KBM-7 (cell line): ENCODE measurements around the gene ZNRF1.
"Not testable (repeated sequence)": the region's sequence is repeated elsewhere in the genome, so short reads cannot be mapped to it uniquely, and the experiment has no call there.

Experiments used
- DNase-seq: peaks from one replicate; pipeline ENCODE4 v3.0.0-alpha.2; 2015
- in situ Hi-C: fragments of 300-500 bp; cut with MboI; formaldehyde crosslinking; loops from 2 replicates; pipeline ENCODE4 v1.14.3; 2020; ENCODE audit warnings: low sequenced_read_pairs, low pct_unique_long_range_greater_than_20kb, mixed read lengths

The ZNRF1 gene

DNA sequence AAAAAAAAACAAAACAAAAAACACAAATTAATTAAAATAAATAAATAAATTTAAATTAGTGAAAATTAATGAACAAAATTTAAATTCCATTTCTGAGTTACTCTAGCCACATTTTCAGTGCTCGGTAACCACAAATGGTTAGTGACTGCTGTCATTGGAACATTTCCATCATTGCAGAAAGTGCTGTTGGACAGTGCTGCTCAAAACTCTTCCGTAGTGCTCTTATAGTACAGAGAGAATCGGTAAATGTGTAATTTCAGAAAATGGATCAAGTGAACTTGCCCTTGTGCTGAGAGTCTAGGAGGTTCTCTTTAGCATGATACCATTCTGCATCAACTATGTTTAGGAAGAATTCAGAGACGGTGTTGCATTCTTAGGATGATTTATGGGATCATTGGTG, 23.7 kb downstream of the ZNRF1 start:
- DNase-seq = no peak

DNA sequence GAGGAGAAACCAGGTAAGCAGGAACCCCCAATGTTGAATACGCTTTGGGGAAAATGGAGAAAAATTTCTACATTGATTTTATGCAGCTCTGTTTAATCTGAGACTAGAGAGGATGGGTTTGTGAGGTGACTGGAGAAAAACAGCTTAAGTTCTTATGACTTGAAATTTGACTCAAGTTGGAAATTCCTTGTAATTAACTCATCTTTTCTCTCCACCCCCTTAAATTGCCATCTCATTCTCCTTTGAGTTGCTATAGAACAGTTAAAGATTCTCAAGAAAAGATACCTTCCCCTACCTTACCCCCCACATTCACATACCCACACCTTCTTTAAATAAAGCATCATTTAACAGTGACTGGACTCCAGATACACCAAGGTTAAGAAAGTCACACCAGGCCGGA, 24.2 kb downstream of the ZNRF1 start:
- in situ Hi-C loops = no loop called here
- DNase-seq = no peak

More for the DNA sequence above, 23.7 kb downstream of the ZNRF1 start:
- in situ Hi-C loops = no loop called here

DNA sequence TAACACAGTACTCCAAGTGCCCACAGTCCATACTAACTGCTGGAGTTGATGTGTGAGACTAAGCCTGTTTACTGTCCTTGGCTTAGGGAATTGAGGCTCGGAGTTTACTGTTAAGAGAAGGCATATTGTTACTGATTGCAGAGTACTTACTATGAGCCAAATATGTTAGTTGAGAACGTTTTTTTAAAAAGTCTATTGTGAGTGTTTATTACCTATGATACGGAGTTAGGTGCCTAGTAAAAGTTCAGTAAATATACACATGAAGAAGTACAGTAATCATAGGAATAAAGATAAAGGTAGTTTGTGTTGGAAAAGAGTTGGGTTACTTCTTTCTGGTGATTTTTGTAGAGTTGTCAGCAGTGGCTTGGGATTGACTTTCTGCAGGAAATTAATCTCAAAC, 25.4 kb downstream of the ZNRF1 start:
- no peak for DNase-seq
- in situ Hi-C loops = no loop called here

DNA sequence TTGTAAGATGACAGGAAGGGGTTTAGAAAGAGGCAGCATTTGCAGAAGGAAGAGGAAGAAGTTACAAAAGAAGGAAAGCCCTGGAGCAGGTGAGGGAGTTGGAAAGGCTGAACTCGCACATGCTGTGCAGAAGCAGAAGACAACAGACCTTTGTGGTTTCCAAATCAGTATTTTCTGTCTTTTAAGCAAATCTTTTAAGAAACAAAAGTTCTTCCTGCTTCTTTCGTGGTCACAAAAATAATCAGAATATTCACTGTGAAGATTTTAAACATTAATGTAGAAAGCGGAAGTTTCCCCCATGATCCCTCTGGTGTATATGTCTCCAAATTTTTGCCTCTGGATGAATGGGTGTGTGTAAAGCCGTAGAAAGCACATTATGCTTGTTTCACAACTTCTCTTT, 25.8 kb downstream of the ZNRF1 start:
- in situ Hi-C loops = no loop called here

DNA sequence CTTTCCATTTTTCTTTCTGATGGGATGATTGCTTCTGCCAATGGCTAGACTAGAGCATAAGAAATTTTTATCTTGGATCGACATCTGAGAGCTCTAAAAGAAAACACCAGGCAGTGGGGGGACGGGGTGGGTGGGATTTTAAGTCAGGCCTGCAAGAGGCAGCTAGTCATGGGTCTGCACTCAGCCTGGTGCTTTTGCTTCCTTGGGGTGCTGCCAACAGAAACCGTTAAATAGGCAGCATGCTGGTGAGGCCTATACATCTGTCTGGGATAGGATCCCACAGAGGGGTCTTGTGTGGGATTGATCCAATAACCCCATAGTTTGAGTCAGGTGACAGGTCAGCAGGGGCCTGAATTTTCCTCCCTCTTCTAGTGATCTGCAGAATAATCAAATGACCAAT, 26.9 kb downstream of the ZNRF1 start:
- no peak for DNase-seq
- in situ Hi-C loops = no loop called here

More for the DNA sequence above, 25.8 kb downstream of the ZNRF1 start:
- peak; percentile 75 for DNase-seq

DNA sequence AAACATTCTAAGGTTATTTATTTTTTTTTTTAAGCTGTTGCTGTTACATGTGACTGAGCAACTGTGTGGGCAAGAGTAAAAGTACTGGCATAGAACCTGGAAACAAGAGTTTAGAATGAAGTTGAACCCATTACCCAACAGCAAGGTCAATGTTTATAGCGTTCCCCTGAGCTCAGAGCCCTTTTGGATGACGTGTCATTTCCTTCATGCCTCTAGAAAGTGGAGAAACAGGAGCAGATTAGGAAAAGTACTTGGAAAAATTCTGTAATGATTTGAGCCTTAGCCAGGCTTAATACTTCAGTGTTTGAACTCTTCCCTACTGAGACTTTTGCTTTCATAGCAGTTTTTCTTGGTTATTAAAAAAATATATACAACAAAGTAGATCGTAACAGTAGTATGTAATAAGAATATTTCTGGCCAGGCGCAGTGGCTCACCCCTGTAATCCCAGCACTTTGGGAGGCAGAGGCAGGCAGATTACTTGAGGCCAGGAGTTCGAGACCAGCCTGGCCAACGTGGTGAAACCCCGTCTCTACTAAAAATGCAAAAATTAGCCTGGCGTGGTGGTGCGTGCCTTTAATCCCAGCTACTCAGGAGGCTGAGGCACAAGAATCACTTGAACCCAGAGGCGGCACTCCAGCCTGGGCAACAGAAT, 27.5 kb downstream of the ZNRF1 start:
- DNase-seq, in situ Hi-C loops: not testable (repeated sequence)

DNA sequence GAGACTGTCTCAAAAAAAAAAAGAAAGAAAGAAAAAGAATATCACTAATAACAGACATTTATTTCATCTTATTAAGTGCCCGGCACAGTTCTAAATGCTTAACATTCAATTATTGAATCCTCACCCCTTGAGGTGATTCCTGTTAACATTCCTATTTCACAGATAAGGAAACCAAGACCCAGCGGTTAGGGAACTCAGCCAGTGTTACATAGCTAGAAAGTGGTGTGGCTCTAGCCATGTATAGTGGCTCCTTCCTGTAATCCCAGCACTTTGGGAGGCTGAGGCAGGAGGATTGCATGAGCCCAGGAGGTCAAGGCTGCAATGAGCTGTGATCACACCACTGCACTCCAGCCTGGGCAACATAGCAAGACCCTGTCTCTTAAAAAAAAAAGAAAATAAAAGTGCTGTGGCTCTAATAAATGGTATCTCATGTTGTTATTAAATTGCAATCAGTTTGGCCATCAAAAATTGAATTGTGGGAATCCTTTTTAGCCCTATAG, 28.1 kb downstream of the ZNRF1 start:
- in situ Hi-C loops = no loop called here
- DNase-seq = no peak

DNA sequence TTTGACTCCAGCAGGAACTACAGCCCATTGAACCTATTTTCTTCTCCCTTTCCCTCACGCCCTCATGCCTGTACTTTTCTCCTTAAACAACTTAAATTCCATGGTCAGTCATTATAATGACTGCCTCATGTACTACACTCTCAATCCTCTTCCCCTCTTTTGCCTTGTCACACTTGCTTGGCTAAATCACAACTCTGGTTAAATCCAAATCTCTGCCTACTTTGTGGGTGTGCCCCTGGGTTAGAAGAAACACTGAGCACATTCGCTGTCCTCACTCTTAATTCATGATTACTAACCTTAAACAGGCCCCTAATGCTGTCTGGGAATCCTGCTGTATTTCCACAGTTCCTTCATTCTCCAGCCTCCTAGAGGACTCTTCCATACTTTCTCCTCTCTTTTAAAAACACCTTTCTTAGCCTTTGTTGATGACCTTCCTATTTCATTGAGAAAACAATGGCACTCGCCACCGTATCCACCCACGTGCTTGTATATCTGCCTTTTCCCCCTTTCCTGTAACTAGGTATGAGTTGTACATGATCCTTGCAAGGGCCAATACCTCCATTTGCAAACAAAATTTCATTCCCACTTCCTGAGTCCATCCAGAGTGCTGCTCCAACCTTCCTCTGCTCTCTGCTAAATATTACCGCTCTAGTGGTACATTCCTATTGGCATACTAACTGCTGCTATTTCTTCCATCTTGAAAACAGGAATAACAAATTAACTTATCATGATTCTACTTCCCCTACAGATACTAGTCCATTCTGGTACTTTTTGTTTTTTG, 28.9 kb downstream of the ZNRF1 start:
- in situ Hi-C loops = no loop called here
- no peak for DNase-seq

DNA sequence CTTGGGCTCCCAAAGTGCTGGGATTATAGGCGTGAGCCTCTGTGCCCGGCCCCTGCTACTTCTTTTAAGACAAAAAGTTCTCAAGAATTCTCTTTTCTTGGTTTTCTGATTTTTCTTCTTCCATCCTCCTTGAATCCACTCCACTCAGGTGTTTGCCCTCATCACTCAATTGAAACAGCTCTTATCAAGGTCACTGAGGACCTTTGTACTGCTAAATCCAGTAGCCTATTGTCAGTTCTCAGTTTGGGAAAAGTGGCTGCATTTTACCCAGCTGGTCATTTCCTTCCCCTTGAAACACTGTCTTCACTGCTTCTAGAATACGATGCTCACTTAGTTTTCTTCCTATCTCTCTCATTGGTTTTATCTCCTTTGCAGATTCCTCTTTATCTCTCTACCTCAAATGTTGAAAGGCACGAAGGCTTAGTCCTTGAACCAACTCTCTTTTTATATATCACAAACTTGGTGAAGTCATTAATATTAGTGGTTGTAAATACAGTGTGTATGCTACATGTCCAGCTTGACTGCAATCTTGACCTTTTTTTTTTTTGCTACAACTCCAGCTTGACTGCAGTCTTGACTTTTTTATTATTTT, 29.8 kb downstream of the ZNRF1 start:
- in situ Hi-C loops = no loop called here
- DNase-seq = no peak

DNA sequence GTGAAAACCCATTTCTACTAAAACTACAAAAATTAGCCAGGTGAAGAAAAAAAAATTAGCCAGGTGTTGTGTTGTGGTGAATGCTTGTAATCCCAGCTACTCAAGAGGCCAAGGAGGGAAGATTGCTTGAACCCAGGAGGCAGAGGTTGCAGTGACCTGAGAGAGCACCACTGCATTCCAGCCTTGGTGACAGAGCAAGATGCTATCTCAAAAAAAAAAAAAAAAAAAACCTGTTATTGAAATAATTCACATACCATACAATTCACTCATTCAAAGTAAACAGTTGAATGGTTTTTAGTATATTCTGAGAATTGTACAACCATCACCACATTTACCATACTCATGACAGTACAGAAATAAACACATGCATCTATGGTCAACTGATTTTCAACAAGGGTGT, 31.0 kb downstream of the ZNRF1 start:
- in situ Hi-C loops = no loop called here
- DNase-seq = no peak

DNA sequence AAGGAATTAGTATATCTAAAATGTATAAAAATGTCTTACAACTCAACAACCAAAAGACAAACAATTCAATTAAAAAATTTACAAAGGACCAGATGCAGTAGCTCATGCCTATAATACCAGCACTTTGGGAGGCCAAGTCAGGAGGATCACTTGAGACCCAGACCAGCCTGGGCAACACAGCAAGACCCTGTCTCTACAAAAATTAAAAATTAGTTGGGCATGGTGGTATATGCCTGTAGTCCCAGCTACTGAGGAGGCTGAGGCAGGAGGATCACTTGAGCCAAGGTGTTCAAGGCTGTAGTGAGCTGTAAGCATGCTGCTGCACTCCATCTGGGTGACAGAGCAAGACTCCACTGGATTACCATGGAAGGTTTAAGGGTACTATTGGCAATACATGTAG, 33.8 kb downstream of the ZNRF1 start:
- in situ Hi-C loops = no loop called here
- no peak for DNase-seq

DNA sequence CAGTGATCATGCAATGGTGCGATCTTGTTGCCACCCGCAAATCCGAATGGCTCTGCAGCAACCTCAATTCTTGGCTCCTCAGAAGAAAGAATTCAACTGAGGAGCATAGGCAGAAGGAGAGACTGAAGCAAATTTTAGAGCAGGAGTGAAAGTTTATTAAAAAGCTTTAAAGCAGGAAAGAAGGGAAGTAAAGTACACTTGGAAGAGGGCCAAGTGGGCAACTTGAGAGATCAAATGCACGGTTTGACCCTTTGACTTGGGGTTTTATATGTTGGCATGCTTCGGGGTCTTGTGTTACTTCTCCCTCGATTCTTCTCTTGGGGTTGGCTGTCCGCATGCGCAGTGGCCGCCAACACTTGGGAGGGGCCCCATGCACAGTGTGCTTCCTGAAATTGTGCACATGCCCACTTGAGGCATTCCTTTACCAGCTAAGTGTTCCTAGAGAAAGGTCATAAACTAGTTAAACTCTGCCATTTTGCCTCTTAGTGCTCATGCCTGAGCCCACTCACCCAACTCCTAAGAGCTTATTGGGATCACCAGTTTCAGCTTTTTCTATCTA, 36.7 kb downstream of the ZNRF1 start:
- DNase-seq = peak; percentile 40
- in situ Hi-C loops = no loop called here

DNA sequence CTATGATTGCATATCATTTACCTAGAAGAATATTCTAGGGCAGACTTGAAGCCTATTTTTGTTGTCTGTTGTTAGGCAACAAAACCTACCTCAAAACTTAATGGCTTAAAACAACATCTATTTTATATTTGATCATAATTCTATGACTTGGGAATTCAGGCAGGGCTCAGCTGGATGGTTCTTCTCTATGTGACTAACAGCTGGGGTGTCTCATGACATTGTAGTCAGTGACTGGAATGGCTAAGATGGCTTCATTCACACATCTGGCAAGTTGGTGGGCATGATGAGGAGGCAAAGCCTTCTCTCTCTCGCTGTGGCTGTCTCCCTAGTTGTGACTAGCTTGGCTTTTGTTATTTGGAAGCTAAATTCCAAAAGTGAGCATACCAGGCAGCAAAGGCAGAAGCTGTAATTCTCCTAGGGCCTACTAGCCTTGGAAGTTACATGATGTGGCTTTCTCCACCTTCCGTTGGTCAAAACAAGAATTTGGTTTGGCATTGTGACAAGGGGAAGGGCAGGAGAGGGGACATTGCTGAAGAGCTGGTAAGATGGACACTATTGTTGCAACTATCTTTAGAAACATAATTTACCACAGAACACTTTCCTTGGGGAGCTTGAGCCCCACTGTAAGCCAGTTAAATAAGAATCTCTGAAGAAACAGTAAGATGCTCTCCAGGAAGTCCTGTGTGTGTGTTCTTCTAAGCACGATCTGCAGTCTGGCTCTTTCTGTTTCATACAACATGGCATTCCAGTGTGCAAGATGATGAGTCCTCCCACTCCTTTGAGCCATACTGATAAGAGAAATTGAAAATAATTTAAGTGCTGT, 39.4 kb downstream of the ZNRF1 start:
- peak; percentile 71 for DNase-seq
- in situ Hi-C loops = no loop called here

DNA sequence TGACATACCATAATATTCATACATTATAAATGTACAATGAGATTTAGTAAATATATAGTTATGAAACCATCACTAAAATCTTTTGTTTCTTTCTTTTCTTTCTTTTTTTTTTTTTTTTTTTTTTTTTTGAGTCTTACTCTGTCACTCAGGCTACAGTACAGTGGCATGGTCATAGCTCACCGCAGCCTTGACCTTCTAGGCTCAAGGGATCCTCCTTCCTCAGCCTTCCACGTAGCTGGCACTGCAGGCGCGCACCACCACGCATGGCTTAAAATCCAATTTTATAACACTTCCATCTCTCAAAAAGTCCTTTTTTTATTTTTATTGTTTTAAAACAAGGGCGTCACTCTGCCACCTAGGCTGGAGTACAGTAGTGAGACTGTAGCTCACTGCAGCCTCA, 41.1 kb downstream of the ZNRF1 start:
- in situ Hi-C loops = no loop called here
- no peak for DNase-seq

DNA sequence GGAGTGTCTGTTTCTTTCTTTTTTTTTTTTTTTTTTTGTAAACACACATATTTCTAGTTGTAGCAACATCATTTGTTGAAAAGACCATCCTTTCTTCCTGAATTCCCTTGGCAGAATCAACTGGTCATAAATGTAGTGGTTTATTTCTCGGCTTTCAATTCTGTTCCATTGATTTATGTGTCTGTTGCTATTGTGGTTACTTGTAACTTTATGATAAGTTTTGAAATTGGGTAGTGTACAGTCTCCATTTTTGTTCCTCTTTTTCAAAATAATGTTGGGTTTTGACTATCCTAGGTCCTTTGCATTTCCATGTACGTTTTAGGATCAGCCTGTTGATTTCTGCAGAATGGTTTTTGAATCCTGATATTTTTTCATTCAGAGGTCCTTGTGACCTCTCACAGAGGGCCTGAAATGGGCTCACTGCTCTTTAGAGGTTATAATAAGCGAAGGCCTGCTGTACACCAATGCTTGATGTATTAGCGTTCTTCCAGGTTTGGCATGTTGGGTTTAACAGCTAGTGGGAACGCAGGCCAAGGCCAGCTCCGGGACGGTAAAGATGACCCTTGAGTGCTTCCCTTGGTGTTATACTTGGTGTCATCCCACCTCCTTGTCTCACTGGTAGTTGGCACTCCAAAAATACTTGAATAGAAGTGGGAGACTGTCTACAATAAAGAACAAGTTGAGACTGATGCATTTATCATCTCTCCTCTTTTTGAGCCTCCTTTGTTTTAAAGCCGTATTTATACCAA, 43.8 kb downstream of the ZNRF1 start:
- in situ Hi-C loops = no loop called here
- DNase-seq = peak; percentile 85

DNA sequence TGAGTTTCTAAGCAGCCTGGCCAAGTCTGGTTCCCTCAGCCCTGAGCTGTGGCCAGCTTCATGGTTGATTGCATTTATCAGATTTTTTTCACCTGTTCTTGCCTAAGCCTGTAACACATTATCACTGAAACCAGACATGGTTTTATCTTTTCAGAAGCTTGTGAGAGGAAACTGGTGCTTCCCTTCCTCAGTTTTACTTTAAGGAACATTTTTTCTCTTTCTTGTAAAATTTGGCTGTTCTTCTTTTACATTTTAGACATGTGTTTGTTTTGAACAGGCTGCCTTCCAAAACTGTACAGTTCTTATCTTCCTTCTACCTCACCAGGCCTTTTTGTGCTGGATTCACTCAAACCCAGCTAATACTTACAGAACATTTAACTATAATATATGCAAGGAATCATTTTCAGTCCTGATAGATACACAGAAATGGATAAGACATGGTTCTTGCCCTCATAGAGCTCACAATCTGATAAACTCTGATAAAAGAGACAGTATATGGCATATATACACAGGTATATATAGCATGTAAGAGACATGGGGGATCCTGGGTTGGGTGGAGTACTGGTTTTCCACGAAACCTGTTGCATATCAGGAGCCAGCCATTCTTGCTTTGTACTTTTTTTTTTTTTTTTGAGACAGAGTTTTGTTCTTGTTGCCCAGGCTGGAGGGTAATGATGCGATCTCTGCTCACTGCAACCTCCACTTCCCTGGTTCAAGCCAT, 44.5 kb downstream of the ZNRF1 start:
- peak; percentile 94 for DNase-seq
- in situ Hi-C loops = no loop called here

DNA sequence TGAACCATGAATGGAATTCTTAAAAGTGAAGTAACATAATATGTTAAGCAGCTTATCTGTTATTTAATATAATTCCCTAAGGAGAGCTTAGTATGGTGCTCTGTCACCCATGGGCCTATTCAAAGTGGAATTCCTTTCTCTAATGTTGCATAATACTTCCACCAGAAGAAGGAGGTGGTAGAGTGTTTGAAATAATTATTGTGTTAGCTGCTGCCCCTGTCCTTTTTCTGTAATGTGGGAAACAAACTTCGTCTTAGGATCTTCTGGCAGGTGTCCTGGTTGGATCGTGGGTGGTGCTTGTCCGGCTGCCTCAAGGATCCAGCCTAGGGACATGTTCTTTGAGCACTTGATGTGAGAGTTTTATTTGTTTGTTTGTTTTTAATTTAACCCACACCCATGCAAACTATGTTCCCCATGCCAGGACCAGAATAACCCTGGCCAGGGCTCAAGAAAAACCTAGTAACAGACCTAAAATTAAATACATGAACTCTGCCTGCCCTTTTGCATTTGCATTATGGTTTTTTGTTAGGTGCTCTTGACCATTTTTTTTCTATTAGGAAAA, 46.1 kb downstream of the ZNRF1 start:
- in situ Hi-C loops = no loop called here
- DNase-seq = no peak

DNA sequence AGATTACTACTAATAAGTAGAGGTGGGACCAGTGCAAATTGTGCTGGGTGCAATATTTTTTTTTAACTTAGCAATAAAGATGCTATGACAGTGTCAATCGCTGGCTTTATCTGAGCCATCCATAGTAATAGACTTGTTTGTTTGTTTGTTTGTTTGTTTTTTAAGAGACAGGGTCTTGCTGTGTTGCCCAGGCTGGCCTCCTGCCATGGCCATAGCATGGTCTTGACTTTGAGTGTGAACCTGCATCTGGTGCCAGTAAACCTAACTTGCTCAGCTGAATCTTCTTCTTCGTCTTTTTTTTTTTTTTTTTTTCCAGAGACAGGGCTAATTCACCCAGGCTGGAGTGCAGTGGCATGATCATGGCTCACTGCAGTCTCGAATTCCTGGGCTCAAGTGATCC, 46.6 kb downstream of the ZNRF1 start:
- in situ Hi-C loops = no loop called here

More for the DNA sequence above, 46.6 kb downstream of the ZNRF1 start:
- no peak for DNase-seq
